K562 (cell line): ENCODE measurements around the gene STT3B. TPM values are rescaled to one million over a fixed set of nuclear protein-coding genes. Genes with fewer than 3 reads are reported as not detected.
A peak's percentile ranks its signal among the peaks of the same experiment; 100 is the strongest.

Source experiments
- ATAC-seq: fragments of 200-7000 bp; cut with Tn5 transposase; 3 replicates; pipeline ENCODE4 v1.9.1; 2020; ENCODE audit warnings: moderate library complexity
- BruUV-seq: library from RNA; stranded (reverse); fragments of 400-500 nt; replicated peaks from 2 replicates; lab custom pipeline; 2021; lab: Mats Ljungman, UMichigan
- CTCF ChIA-PET: fragments of 300-600 bp; formaldehyde crosslinking; extraction: SDS; loops from one replicate; lab custom pipeline; 2021; ENCODE audit warnings: low intra/inter-chr PET ratio; lab: Yijun Ruan, JAX
- POLR2A ChIA-PET: fragments of 300-600, 350-650 bp; sonication (Branson Sonifier 250); formaldehyde crosslinking; extraction: SDS; loops from one replicate; lab custom pipeline; 2021; ENCODE audit warnings: antibody characterized with exemption, inconsistent platforms; lab: Yijun Ruan, JAX
- DNase-seq, 4 experiments: peaks; one replicate each; pipeline versions ENCODE4 v3.0.0 to v3.0.0-alpha.2; 2011 to 2018; ENCODE audit warnings: low spot score in 3 of 4, mixed read lengths in 3 of 4; ENCODE audit errors: extremely low read depth in 1 of 4
- FAIRE-seq: peaks from 2 replicates; lab custom pipeline; 2011; peaks lifted over from hg19 to GRCh38; lab: Jason Lieb, UNC
- H2AFZ ChIP-seq: 2 replicates; pipeline ENCODE4 v1.6.0; 2011; ENCODE audit warnings: low read depth, low read length, control low read depth, inconsistent platforms
- H3K27ac ChIP-seq: fragments of 200-600 bp; 3 replicates; pipeline ENCODE4 v1.8.0; 2011; ENCODE audit warnings: low read depth, mild to moderate bottlenecking, control low read depth, inconsistent platforms, low read length, moderate library complexity, mixed read lengths; ENCODE audit errors: extremely low read depth
- H3K27me3 ChIP-seq, 2 experiments: fragments of 300-600 bp in 1 of 2; 2 replicates in 1 of 2; 3 replicates in 1 of 2; pipeline versions ENCODE4 v1.6.0 to v1.8.0; 2011; ENCODE audit warnings: inconsistent platforms in 2 of 2, low read length in 2 of 2, mild to moderate bottlenecking in 1 of 2, mixed read lengths in 1 of 2, moderate library complexity in 1 of 2; ENCODE audit not compliant: control insufficient read depth in 2 of 2, insufficient read depth in 2 of 2
- H3K36me3 ChIP-seq: fragments of 300-600 bp; 3 replicates; pipeline ENCODE4 v1.8.0; 2011; ENCODE audit warnings: mild to moderate bottlenecking, low read length, inconsistent platforms; ENCODE audit not compliant: control insufficient read depth, insufficient read depth
- H3K4me1 ChIP-seq, 2 experiments: fragments of 200-600 bp in 1 of 2; replicated peaks in 1 of 2; 2 replicates in 1 of 2; 3 replicates in 1 of 2; pipeline versions ENCODE4 v1.5.1 to v1.8.0; 2011; ENCODE audit warnings: inconsistent platforms in 2 of 2, low read length in 2 of 2, mild to moderate bottlenecking in 1 of 2, mixed read lengths in 1 of 2, moderate library complexity in 1 of 2; ENCODE audit not compliant: control insufficient read depth in 2 of 2, insufficient read depth in 2 of 2
- H3K4me2 ChIP-seq: 2 replicates; pipeline ENCODE4 v1.6.1; 2011; ENCODE audit warnings: low read length, control low read depth, inconsistent platforms, mixed read lengths; ENCODE audit not compliant: insufficient read depth
- H3K4me3 ChIP-seq: fragments of 200-600 bp; sonication (generic), shearing (Covaris generic); 2 replicates; pipeline ENCODE4 v1.5.1; 2016; ENCODE audit warnings: control low read depth, inconsistent platforms
- H3K79me2 ChIP-seq: fragments of 200-600 bp; 3 replicates; pipeline ENCODE4 v1.8.0; 2011; ENCODE audit warnings: low read length, inconsistent platforms; ENCODE audit not compliant: control insufficient read depth, insufficient read depth
- H3K9ac ChIP-seq, 2 experiments: 2 replicates each; pipeline versions ENCODE4 v1.6.0 to v1.6.1; 2011; ENCODE audit warnings: low read depth in 2 of 2, low read length in 2 of 2, control low read depth in 1 of 2, inconsistent platforms in 1 of 2, mild to moderate bottlenecking in 1 of 2, mixed read lengths in 1 of 2; ENCODE audit not compliant: insufficient read depth in 1 of 2
- H3K9me1 ChIP-seq: one replicate; pipeline ENCODE4 v1.6.0; 2011; ENCODE audit warnings: inconsistent platforms, mild to moderate bottlenecking, low read length, moderate library complexity; ENCODE audit not compliant: control insufficient read depth, insufficient read depth
- H3K9me3 ChIP-seq: replicated peaks from 2 replicates; pipeline ENCODE4 v1.5.1; 2011; ENCODE audit warnings: low read depth, low read length, inconsistent platforms; ENCODE audit not compliant: control insufficient read depth, insufficient read depth
- H4K20me1 ChIP-seq: replicated peaks from 2 replicates; pipeline ENCODE4 v1.6.1; 2011; ENCODE audit warnings: low read length, inconsistent platforms, mixed read lengths; ENCODE audit not compliant: control insufficient read depth, insufficient read depth
- COPS2 ChIP-seq: fragments of 450-650 bp; conservative IDR thresholded peaks from 2 replicates; pipeline ENCODE4 v1.6.1; 2016; ENCODE audit warnings: mild to moderate bottlenecking, moderate library complexity
- MEIS2 ChIP-seq: fragments of 450-650 bp; IDR thresholded peaks from 2 replicates; pipeline ENCODE4 v1.6.1; 2014; ENCODE audit warnings: mild to moderate bottlenecking; ENCODE audit not compliant: partially characterized antibody
- RAD21 ChIP-seq, 2 experiments: fragments of 250-450 bp in 1 of 2; fragments of 450-650 bp in 1 of 2; sonication (Bioruptor Pico) in 1 of 2; formaldehyde crosslinking in 1 of 2; IDR thresholded peaks in 1 of 2; conservative IDR thresholded peaks in 1 of 2; 2 replicates each; pipeline versions ENCODE4 v1.4.0 to v1.8.0; 2020 to 2022; ENCODE audit warnings: mild to moderate bottlenecking in 2 of 2, moderate library complexity in 1 of 2
- RBM34 ChIP-seq: fragments of 200-400 bp; formaldehyde crosslinking; IDR thresholded peaks from 2 replicates; pipeline ENCODE4 v1.6.1; 2018; ENCODE audit warnings: low read length, borderline replicate concordance; ENCODE audit not compliant: insufficient read depth
- ZNF134 ChIP-seq: fragments of 250-450 bp; sonication (Bioruptor Pico); conservative IDR thresholded peaks from 2 replicates; pipeline ENCODE4 v1.4.0; 2020
- WGBS: fragments of 100-300 bp; shearing (Covaris generic); methylation state at CpG from one replicate; pipeline ENCODE4 v1.1.6; 2016; ENCODE audit warnings: low coverage, mixed read lengths; ENCODE audit not compliant: insufficient coverage; ENCODE audit errors: missing lambda C conversion rate; 5-methylcytosine and 5-hydroxymethylcytosine counted together
- in situ Hi-C: fragments of 300-500 bp; cut with MboI; formaldehyde crosslinking; loops from 4 replicates; pipeline ENCODE4 v1.15.0; 2018; ENCODE audit warnings: inconsistent platforms, mixed read lengths
- intact Hi-C: fragments of 100-400 bp; cut with micrococcal nuclease; formaldehyde crosslinking; loops from 2 replicates; pipeline ENCODE4 v1.14.2; 2022
- polyA plus RNA-seq, 8 experiments: library from polyadenylated mRNA; depleted of rRNA in 4 of 8; stranded (reverse) in 5 of 8; unstranded in 3 of 8; fragments of >200 nt; fragmentation: Nextera tagmentation in 2 of 8; fragmentation: Illumina TruSeq in 1 of 8; extraction: Ambion mirVana in 2 of 8; extraction: Trizol in 1 of 8; gene quantifications; 2 replicates each; pipeline versions ENCODE4 v1.2.1 to v1.2.3, GENCODE V29; 2011 to 2014; ENCODE audit warnings: inconsistent platforms in 1 of 8, missing spikeins in 1 of 8
- total RNA-seq, 7 experiments: library from RNA; depleted of rRNA in 6 of 7; stranded (reverse); fragments of >200 nt in 6 of 7; fragmentation: Illumina TruSeq in 2 of 7; extraction: Trizol in 2 of 7; gene quantifications; 2 replicates each; pipeline versions ENCODE4 v1.2.1 to v1.2.3, GENCODE V29; 2011 to 2021; ENCODE audit warnings: low replicate concordance in 1 of 7
- TF ChIP-seq, protein P1 (sequence below), 3 experiments: IDR thresholded peaks in 2 of 3; conservative IDR thresholded peaks in 1 of 3; 2 replicates each; pipeline ENCODE4 v1.5.1; 2011 to 2012; ENCODE audit warnings: low read length in 3 of 3, mild to moderate bottlenecking in 3 of 3, control low read depth in 2 of 3, improper control_type of control experiment in 1 of 3, inconsistent platforms in 1 of 3, low read depth in 1 of 3, mixed read lengths in 1 of 3, moderate library complexity in 1 of 3; ENCODE audit not compliant: insufficient read depth in 2 of 3
- TF ChIP-seq, protein P2 (sequence below): fragments of 450-650 bp; IDR thresholded peaks from 2 replicates; pipeline ENCODE4 v1.6.1; 2016
- TF ChIP-seq, protein P3 (sequence below), 2 experiments: IDR thresholded peaks in 1 of 2; conservative IDR thresholded peaks in 1 of 2; 2 replicates each; pipeline ENCODE4 v1.6.1; 2016; ENCODE audit warnings: low read depth in 2 of 2, mild to moderate bottlenecking in 1 of 2, missing compliant biosample characterization in 1 of 2, missing genetic modification characterization in 1 of 2, moderate library complexity in 1 of 2
- TF ChIP-seq, protein P4 (sequence below): IDR thresholded peaks from 3 replicates; pipeline ENCODE4 v1.6.1; 2011; ENCODE audit warnings: borderline replicate concordance, mild to moderate bottlenecking, moderate library complexity; ENCODE audit not compliant: insufficient read length; ENCODE audit errors: extremely low read depth

The STT3B gene
- total and polyA plus RNA-seq, 9 of the 15 experiments (the other 6 are each of a cell fraction or from before 2014, with no cell fraction given) = 22.4 to 147 (median 100) TPM

DNA sequence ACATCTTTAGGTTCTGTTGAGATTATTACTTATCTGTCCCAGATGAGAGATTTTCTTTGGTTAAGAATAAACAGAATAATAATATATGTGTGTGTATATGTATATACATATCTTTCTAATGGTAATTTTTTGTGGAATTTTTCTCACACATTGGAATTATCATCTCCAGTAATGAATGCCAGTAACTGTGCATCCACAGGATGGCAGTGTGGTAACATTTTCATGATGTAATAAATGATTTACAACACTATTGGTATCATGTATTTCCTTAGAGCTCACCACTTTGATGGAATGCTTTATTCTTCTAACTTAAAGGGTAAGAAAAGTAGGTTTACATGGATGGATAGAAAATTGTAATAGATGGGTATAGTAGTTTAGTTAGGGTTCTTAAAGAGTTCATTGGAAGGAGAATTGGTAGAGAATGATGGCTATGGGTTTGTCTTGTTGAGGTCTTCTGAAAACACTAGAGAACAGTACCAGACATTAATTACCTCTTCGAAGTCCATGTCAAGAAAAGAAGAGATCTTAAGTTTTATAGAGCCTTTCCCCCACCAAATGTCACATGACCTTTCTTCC lies 78.1 kb downstream of the STT3B start:
- in situ Hi-C loops = no loop called here
- POLR2A ChIA-PET = no interaction called here
- BruUV-seq = no TSS peak
- Histone ChIP-seq H3K27ac (no peak overlapping the region), H3K79me2 (peaks cover 48% of the 10 kb centered on the region), H3K4me2 (no peak overlapping the region), H3K36me3 (peaks cover 11% of the 10 kb centered on the region; the same call in 1 of the 3 replicates), H3K4me1 (no peaks in the 10 kb centered on the region), H3K9me1 (no peaks in the 10 kb centered on the region), H3K4me3 (no peak overlapping the region), H4K20me1 (no peaks in the 10 kb centered on the region), H2AFZ (no peak overlapping the region), H3K9ac (no peak overlapping the region), H3K27me3 (no peaks in the 10 kb centered on the region), H3K9me3 (peaks cover 9% of the 10 kb centered on the region)
- DNase-seq (peak in 2 of 4 experiments; percentile 17 to 18), ATAC-seq (peak; percentile 69), FAIRE-seq (no peak)
- 96% methylated on average over 1 of the region's 1 CpG for WGBS
- CTCF ChIA-PET = no interaction called here
- intact Hi-C loops = no loop called here
- TF ChIP-seq, protein P1, sequence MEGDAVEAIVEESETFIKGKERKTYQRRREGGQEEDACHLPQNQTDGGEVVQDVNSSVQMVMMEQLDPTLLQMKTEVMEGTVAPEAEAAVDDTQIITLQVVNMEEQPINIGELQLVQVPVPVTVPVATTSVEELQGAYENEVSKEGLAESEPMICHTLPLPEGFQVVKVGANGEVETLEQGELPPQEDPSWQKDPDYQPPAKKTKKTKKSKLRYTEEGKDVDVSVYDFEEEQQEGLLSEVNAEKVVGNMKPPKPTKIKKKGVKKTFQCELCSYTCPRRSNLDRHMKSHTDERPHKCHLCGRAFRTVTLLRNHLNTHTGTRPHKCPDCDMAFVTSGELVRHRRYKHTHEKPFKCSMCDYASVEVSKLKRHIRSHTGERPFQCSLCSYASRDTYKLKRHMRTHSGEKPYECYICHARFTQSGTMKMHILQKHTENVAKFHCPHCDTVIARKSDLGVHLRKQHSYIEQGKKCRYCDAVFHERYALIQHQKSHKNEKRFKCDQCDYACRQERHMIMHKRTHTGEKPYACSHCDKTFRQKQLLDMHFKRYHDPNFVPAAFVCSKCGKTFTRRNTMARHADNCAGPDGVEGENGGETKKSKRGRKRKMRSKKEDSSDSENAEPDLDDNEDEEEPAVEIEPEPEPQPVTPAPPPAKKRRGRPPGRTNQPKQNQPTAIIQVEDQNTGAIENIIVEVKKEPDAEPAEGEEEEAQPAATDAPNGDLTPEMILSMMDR (IDR thresholded peaks at IDR 0.05 in 2 of 3, conservative IDR thresholded peaks at IDR 0.05 in 1 of 3; ENCODE audit: insufficient read depth in 2 of 3, low read depth in 1 of 3, low read length in 3 of 3) = peak in 1 of 3 experiments; percentile 42; a peak in 3 of 6 replicates
- TF ChIP-seq, protein P2, sequence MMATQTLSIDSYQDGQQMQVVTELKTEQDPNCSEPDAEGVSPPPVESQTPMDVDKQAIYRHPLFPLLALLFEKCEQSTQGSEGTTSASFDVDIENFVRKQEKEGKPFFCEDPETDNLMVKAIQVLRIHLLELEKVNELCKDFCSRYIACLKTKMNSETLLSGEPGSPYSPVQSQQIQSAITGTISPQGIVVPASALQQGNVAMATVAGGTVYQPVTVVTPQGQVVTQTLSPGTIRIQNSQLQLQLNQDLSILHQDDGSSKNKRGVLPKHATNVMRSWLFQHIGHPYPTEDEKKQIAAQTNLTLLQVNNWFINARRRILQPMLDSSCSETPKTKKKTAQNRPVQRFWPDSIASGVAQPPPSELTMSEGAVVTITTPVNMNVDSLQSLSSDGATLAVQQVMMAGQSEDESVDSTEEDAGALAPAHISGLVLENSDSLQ = peak; percentile 21; the same call in 1 of the 2 replicates
- TF ChIP-seq, protein P3, sequence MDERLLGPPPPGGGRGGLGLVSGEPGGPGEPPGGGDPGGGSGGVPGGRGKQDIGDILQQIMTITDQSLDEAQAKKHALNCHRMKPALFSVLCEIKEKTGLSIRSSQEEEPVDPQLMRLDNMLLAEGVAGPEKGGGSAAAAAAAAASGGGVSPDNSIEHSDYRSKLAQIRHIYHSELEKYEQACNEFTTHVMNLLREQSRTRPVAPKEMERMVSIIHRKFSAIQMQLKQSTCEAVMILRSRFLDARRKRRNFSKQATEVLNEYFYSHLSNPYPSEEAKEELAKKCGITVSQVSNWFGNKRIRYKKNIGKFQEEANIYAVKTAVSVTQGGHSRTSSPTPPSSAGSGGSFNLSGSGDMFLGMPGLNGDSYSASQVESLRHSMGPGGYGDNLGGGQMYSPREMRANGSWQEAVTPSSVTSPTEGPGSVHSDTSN (CRISPR knock-in tag; IDR thresholded peaks at IDR 0.05; ENCODE audit: low read depth) = no peak
- TF ChIP-seq, protein P3 (tag; conservative IDR thresholded peaks at IDR 0.05; ENCODE audit: low read depth) = peak; percentile 54
- TF ChIP-seq RAD21 (CRISPR knock-in tag; conservative IDR thresholded peaks at IDR 0.05 in 1 of 2, IDR thresholded peaks at IDR 0.05 in 1 of 2) (peak in 1 of 2 experiments; percentile 45; a peak in 2 of 4 replicates), MEIS2 (peak; percentile 14), ZNF134 (CRISPR knock-in tag) (no peak), COPS2 (no peak), RBM34 (no peak)
- TF ChIP-seq, protein P4, sequence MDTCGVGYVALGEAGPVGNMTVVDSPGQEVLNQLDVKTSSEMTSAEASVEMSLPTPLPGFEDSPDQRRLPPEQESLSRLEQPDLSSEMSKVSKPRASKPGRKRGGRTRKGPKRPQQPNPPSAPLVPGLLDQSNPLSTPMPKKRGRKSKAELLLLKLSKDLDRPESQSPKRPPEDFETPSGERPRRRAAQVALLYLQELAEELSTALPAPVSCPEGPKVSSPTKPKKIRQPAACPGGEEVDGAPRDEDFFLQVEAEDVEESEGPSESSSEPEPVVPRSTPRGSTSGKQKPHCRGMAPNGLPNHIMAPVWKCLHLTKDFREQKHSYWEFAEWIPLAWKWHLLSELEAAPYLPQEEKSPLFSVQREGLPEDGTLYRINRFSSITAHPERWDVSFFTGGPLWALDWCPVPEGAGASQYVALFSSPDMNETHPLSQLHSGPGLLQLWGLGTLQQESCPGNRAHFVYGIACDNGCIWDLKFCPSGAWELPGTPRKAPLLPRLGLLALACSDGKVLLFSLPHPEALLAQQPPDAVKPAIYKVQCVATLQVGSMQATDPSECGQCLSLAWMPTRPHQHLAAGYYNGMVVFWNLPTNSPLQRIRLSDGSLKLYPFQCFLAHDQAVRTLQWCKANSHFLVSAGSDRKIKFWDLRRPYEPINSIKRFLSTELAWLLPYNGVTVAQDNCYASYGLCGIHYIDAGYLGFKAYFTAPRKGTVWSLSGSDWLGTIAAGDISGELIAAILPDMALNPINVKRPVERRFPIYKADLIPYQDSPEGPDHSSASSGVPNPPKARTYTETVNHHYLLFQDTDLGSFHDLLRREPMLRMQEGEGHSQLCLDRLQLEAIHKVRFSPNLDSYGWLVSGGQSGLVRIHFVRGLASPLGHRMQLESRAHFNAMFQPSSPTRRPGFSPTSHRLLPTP = no peak
